ENCODE measurements around the gene CRACR2A.
A peak's percentile ranks its signal among the peaks of the same experiment; 100 is the strongest.

CRACR2A gene

DNA sequence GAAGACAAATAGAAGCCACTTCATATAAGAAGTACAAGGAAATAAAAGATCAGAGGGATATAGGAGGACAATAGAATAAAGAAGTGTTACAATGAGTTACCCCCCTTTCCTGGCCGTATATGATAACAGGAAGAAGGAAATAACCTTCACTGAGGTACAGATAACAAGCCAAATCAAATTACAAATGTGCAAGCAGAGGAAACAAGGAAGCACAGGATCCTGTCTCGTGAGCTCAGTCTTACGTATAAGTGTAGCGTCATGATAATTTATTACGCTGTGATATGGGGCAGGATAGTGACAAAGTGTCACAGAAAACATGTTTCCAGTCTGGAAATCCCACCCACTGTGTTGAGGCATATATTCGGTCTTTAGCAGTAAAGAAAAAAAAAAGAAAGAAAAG lies 26.5 kb downstream of the CRACR2A start:
- no peak for DNase-seq (ENCODE audit: low read depth in 2 of 2)

DNA sequence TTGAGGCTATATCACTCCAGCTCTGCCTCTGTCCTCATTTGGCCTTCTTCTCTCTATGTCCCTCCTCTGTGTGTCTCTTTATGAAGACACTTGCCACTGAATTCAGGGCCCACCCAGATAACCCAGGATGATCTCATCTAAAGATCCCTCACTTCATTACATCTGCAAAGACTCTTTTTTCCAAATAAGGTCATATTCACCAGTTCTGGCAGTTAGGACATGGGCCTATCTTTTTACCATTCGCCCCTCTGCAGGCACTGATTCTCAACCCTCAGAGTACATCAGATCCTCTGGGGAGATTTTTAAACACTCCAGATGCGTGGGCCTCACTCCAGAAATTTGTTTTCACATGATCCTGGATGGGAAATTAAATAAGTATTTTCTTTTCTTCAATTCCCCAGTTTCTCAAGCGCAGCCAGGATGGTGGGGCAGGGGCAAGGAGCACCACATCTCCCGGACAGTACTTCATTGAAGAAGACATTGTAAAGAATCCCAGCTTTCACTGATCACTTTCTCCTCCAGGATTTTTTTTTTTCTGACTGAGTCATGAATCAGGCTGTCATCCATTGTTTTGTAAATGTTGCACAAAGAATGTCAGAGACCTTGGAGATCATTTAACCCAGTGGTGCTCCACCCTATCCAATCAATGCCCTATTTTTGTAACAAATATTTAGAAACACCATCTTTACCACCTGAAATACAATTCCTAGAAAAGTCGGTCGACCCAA lies 27.4 kb downstream of the CRACR2A start:
- DNase-seq (ENCODE audit: low read depth in 2 of 2), result no peak

GRCh38 chr12:3723916-3724805 lies 28.7 kb downstream of the CRACR2A start:
- no peak for DNase-seq (ENCODE audit: low read depth in 2 of 2)

GRCh38 chr12:3722368-3722767 lies 30.5 kb downstream of the CRACR2A start:
- DNase-seq (ENCODE audit: low read depth in 2 of 2), result no peak

DNA sequence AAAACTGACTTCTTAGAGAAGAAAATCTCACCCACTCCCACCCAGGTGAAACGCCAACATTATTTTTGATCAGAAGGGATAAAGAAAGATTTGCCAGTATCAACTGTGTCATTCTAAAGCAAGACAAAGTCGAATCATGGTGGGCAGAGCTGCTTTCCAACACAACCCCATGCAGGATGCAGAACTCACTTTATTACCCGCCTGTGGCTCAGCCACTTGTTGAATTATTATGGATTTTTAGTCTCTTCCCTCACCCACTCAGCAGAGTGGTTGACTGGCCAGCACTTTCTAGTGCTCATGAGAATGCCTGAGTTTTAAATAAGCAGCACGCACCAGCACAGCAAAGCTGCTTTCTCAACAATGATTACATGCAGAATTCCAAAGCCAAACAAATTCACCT lies 32.1 kb downstream of the CRACR2A start:
- DNase-seq (ENCODE audit: low read depth in 2 of 2), result no peak

DNA sequence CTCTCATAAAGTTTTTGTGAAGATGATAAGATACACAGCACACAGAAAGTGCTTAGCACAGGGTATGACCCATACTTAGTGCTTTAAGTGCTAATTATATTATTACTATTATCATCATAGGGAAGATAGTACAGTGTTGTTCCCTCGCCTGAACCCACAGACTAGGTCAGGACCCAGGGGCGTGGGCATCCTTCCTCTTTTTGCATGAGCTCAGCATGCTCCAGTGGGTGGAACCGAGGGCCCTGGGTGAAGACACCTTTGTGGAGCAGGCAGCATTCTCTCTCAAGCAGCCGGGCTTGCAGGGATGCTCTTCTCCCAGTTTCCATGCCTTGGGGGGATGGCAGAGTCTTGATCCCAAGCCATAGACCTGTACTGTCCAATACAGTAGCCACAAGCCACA lies 34.8 kb downstream of the CRACR2A start:
- DNase-seq (ENCODE audit: low read depth in 2 of 2), result no peak

DNA sequence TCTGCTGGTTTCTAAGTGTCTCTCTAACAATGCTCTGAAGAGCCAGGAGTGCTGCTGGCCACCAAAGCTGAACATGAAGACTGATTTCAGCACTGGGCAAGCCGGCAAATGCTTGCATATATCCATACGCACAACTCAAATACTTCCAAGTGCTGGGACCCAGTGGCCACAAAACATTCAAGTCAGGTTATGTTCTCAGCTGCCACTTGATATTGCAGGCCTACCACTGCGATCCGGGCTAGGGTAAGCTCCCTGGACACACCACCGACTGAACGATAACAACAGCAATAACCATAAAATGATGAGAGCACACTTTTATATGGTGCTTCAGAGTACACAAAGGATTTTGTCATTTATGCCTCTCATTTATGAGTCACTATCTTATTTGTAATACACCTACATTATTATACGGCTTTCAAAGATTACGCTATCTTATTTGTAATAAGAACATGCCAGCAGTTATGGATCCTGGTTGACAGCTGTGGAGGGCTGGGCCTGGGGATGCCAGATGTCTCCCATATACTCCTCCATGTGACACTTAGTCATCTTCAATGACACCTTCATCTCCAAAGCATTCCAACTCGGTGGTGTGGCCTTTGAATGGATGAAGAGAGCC lies 35.5 kb downstream of the CRACR2A start:
- no peak for DNase-seq (ENCODE audit: low read depth in 2 of 2)

DNA sequence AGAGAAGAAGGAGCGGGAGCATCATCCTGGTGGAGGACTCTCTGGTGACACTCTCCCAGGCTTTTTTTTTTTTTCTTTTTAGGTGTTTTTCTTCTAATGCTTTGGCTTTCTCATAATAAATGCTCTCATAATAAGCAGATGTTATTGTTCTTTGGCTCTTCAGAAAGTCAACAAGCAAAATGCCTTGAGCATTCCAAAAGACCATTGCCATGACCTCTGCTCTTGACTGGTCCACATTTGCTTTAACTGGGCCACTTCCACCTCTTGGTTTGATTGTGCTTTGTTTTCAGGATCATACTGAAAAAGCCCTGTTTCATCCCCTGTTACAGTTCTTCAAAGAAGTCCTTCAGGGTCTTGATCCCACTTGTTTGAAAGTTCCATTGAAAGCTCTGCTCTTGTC lies 36.9 kb downstream of the CRACR2A start:
- no peak for DNase-seq (ENCODE audit: low read depth in 2 of 2)

DNA sequence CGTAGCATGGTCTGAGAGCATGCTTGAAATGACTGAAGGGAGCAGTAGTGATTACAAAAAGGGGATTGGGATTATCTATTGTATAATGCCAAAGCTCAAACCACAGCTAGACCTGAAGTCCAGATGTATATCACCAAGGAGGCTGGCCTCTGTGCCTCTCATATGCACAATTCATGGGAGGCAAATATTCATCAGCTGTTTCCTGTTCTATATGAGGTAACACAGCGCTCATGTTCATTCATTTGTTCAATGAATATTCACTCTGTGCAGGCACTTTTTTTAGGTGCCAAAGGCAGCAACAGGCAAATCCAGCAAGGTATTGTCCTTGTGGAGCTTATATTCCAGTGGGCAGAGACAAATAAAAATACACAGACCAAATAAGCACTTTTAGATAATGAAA lies 39.0 kb downstream of the CRACR2A start:
- DNase-seq (ENCODE audit: low read depth in 2 of 2), result no peak

DNA sequence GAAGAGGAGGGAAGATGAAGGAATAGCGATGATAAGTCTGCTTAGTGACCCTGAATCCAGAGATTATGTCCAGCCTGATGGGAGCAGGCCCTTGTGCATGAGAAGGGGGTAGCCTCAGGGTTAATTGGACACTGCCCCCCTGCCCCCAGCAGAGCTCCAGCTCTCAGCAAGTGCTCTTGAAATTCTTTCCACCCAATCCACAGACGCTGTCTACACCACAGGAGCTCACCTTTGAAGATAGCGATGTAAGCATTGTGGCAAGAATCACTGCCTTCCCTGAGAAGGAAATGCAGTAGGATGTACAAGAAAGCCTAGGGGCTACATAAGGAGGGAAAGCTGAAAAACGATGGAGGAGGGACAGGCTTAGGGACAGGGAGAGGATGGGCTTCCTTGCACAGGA lies 39.4 kb downstream of the CRACR2A start:
- no peak for DNase-seq (ENCODE audit: low read depth in 2 of 2)

DNA sequence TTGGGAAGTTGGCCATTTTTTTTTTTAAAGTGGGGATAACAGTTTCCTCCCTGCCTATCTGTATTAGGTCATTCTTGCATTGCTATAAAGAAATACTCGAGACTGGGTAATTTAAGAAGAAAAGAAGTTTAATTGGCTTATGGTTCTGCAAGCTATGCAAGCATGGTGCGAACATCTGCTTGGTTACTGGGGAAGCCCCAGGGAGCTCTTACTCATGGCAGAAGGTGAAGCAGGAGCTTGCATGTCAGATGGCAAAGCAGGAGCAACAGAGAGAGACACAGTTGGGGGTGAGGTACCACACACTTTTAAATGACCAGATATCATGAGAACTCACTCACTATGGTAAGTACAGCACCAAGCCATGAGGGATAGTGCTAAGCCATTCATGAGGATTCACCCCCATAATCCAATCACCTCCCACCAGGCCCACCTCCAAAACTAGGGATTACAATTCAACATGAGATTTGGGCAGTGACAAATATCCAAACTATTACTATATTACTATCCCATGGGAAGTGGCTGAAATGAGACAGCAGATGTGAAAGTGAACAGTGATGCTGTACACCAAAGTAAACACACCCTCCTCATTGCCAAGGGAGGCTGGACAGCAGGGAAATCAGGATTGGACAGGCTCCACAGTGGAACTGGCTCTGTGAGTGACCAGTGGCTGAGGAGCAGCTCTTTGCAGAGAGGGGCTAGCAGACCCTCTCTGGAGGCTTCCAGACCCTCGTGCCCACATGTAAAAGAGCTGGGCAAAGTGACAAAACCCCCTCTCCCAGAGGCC lies 40.5 kb downstream of the CRACR2A start:
- no peak for DNase-seq (ENCODE audit: low read depth in 2 of 2)

DNA sequence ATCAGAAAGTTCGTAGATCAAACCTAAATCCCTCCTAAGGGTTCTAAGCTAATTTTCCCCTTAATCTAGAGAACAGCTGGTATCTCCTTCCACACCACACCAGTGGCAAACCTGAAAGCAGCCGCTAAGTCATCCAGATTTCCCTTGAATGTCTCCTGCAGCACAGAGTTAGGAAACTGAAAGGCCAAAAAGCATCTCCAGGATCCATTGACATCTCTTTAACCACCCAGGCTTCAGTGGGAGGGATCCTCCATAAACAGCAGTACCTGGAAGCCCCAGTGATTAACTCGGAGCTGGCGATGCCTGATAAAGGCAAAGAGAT lies 47.6 kb downstream of the CRACR2A start:
- DNase-seq (ENCODE audit: low read depth in 2 of 2), result no peak

GRCh38 chr12:3704512-3705353 lies 48.2 kb downstream of the CRACR2A start:
- no peak for DNase-seq (ENCODE audit: low read depth in 2 of 2)

DNA sequence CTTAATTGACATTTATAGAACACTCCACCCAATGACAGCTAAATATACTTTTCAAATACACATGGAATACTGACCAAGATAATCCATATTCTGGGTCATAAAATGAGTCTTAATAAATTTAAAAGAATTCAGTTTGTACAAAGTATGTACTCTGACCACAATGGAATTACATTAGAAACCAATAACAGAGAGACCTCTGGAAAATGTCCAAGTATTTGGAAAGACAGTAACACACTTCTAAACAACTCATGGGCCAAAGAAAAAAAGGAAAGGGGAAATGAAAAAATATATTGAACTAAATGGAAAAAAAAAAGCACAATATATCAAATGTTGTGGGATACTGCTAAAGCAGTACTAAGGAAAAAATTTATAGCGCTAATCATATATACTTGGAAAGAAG lies 52.0 kb downstream of the CRACR2A start:
- peak; percentile 77 to 80 for DNase-seq (ENCODE audit: low read depth in 2 of 2)

GRCh38 chr12:3698218-3698974 lies 54.5 kb downstream of the CRACR2A start:
- peak; percentile 92 to 93 for DNase-seq (ENCODE audit: low read depth in 2 of 2)

DNA sequence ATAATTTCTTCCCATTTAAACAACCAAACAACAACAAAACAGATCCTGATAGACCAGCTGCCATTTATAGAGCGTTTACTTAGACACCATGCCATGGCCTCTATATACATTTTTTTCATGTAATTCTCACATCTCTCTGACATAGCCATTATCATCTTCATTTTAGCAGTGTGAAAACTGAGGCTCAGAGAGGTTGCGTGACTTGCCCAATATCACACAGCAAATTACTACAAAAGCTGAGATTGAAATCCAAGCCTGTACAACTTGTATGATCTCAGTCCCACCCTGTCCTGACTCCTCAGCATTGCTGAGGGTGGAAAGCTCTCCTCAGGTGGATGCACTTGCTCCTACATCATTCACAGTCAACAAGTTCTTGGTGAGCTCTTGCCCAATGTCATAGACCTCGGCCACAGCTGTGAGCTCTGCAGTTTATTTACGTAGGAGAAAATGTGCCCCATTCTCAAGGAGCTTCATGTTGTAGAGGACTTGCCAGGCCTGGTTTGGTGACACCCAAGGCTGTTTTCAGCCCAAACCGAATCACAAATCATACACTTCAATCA lies 55.5 kb downstream of the CRACR2A start:
- DNase-seq (ENCODE audit: low read depth in 2 of 2), result no peak

- no peak for DNase-seq (ENCODE audit: low read depth in 2 of 2)
These were observed 58.2 kb downstream of the CRACR2A start for GRCh38 chr12:3694673-3695072.

DNA sequence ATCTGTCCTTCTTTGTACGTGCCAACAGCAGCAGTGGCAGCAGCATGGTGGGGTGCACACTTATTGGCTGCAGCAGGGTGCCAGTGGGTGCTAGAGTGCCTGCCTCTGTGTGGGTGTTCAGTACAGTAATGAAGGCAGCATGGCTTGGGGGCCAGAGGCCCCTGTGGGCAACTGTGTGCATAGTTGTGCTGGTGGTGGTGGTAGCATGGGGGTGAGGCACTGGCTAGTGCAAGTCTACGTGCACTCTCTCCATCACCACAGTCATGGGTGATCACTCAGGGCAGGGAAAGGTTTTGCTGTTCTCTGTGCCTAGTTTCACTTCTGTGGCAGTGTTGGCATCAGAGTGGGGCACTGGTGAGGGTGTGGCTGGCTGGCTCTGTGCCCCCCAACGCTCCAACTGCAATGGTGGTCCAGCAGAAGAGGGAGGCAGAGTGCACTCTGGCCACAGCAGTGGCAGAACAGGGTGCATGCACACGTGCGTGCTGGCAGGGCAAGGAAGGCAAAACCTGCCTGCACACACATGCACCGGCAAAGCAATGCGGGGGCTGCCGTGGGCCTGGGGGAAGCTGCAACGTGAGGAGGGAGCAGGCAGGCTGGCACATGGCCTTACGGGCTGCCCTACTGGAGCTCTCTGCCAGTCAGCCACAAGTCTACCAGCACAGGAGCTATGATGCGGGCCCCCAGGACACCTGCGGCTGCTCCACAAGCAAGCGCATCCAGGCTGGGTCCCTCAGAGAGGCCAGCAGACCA lies 60.1 kb downstream of the CRACR2A start:
- DNase-seq (ENCODE audit: low read depth in 2 of 2), result no peak

DNA sequence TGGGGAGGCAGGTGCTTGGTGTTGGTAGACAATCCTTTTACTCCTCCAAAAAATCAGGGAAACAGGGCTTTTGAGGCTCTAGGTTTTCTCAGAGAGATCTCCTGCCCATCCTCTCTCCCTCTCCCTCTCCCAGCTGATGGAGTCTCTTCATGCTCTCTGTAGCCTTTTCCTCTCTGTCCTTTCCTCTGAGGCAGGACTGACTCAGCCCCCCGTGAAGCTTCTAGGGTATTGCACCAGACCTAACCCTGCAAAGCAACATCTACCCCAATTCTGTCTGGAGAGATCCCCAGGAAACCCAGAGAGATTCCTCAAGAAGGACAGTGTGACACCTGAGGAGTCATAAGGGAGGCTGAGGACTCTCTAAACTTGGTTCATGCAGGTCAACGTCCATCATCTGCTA lies 66.4 kb downstream of the CRACR2A start:
- DNase-seq (ENCODE audit: low read depth in 2 of 2), result no peak

All from fibroblast of skin of left quadriceps (primary cell).